Uterus (tissue), 4 donors: ENCODE data around the gene RPL10. TPM values are rescaled to one million over a fixed set of nuclear protein-coding genes. Genes with fewer than 3 reads are reported as not detected.
A peak's percentile ranks its signal among the peaks of the same experiment; 100 is the strongest.

Experiments
- DNase-seq, 2 donors: peaks; one replicate each; pipeline ENCODE4 v3.0.0-alpha.2; 2019 to 2020
- H3K27ac ChIP-seq, 2 donors: fragments of 200-600 bp; sonication (generic); 1 replicate in 1 of 2; 2 replicates in 1 of 2; pipeline ENCODE4 v1.5.1; 2016 to 2018
- H3K27me3 ChIP-seq, 2 donors: fragments of 200-600 bp; sonication (generic); one replicate each; pipeline ENCODE4 v1.5.1; 2018 to 2019; ENCODE audit warnings: control low read depth in 1 of 2
- H3K36me3 ChIP-seq, 2 donors: fragments of 200-600 bp; sonication (generic); one replicate each; pipeline ENCODE4 v1.5.1; 2019; ENCODE audit warnings: control low read depth in 1 of 2
- H3K4me1 ChIP-seq, 2 donors: fragments of 200-600 bp; sonication (generic); one replicate each; pipeline ENCODE4 v1.5.1; 2018 to 2019; ENCODE audit warnings: control low read depth in 1 of 2
- H3K4me3 ChIP-seq, 2 donors: fragments of 200-600 bp; sonication (generic); 1 replicate in 1 of 2; 2 replicates in 1 of 2; pipeline ENCODE4 v1.5.1; 2018 to 2019; ENCODE audit warnings: mild to moderate bottlenecking in 1 of 2
- H3K9me3 ChIP-seq, 2 donors: fragments of 200-600 bp; sonication (generic); one replicate each; pipeline ENCODE4 v1.5.1; 2019; ENCODE audit warnings: control low read depth in 1 of 2
- POLR2A ChIP-seq, 2 donors: fragments of 450-650 bp; IDR thresholded peaks; one replicate each; pipeline ENCODE4 v1.6.1; 2016; ENCODE audit warnings: antibody characterized with exemption in 2 of 2, mild to moderate bottlenecking in 1 of 2, moderate library complexity in 1 of 2
- intact Hi-C: fragments of 100-400 bp; cut with DNase I; formaldehyde crosslinking; loops from one replicate; pipeline ENCODE4 v1.15.1; 2023; ENCODE audit warnings: low total_unique reads
- total RNA-seq, 4 donors: library from RNA; depleted of rRNA in 3 of 4; stranded (reverse); fragments of >200 nt in 3 of 4; gene quantifications; one replicate each; pipeline versions ENCODE4 v1.1.0 to v1.2.4, GENCODE V29; 2014 to 2023
- TF ChIP-seq, protein P1 (sequence below), 4 experiments: fragments of 200-600 bp in 2 of 4; fragments of 450-650 bp in 2 of 4; sonication (generic) in 2 of 4; IDR thresholded peaks; one replicate each; pipeline ENCODE4 v1.5.1; 2016 to 2019; ENCODE audit warnings: antibody characterized with exemption in 4 of 4, mild to moderate bottlenecking in 2 of 4, moderate library complexity in 1 of 4
- donor health status: DM: yes; HTN: yes; CAD: no.

RPL10 gene
- total RNA-seq, 4 donors from 2014 or later: 2,407 to 9,172 (median 4,014) TPM

DNA sequence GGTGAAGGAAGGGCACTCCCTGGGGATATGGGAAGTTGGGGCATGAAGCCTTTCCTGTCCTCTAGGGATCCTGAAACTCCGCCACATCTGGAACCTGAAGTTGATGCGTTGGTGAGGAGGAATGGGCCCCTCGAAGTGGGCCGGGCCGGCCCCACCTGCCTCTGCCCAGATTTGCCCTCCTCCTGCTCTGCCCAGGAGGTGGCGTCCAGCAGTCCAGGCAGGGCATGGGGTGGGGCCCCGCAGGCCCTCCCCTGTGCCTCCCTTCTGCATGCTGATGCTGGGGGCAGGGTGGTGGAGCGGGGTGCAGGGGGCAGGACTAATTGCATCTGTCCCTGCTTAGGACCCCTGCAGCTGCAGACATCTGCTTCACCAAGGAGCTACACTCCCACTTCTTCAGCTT is 15.0 kb downstream of the RPL10 start:
- H3K36me3 ChIP-seq: no peaks in the 10 kb centered on the region
- no peak for TF ChIP-seq POLR2A (IDR thresholded peaks at IDR 0.05)
- TF ChIP-seq, protein P1, sequence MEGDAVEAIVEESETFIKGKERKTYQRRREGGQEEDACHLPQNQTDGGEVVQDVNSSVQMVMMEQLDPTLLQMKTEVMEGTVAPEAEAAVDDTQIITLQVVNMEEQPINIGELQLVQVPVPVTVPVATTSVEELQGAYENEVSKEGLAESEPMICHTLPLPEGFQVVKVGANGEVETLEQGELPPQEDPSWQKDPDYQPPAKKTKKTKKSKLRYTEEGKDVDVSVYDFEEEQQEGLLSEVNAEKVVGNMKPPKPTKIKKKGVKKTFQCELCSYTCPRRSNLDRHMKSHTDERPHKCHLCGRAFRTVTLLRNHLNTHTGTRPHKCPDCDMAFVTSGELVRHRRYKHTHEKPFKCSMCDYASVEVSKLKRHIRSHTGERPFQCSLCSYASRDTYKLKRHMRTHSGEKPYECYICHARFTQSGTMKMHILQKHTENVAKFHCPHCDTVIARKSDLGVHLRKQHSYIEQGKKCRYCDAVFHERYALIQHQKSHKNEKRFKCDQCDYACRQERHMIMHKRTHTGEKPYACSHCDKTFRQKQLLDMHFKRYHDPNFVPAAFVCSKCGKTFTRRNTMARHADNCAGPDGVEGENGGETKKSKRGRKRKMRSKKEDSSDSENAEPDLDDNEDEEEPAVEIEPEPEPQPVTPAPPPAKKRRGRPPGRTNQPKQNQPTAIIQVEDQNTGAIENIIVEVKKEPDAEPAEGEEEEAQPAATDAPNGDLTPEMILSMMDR (IDR thresholded peaks at IDR 0.05): no peak
- peak overlapping the region in 1 of 2 donors; percentile 93 for H3K27ac ChIP-seq
- no peak for DNase-seq
- no peaks in the 10 kb centered on the region for H3K9me3 ChIP-seq
- intact Hi-C loops: no loop called here
- no peaks in the 10 kb centered on the region for H3K27me3 ChIP-seq
- H3K4me3 ChIP-seq: no peak overlapping the region
- H3K4me1 ChIP-seq: no peaks in the 10 kb centered on the region

DNA sequence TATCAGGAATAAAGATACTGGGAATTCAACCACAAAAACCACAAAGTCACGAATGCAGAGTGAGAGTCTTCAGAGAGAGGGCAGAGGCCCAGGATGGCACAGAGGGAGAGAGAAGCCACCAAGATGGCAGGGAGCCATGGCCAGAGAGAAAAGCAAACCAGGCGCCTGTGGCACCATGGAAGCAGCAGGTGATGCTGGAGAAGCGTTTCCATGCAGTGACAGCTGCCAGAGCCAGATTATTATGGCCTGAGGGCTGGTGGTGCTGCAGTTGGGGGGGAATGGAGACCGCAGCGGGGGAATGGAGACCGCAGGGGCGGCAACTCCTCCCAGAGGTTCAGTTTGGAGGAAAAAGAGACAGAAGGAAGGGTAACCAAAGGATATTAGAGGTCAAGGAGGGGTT is 19.0 kb downstream of the RPL10 start:
- no peak overlapping the region for H3K4me3 ChIP-seq
- intact Hi-C loops: no loop called here
- no peaks in the 10 kb centered on the region for H3K4me1 ChIP-seq
- H3K9me3 ChIP-seq: no peaks in the 10 kb centered on the region
- TF ChIP-seq, protein P1 (IDR thresholded peaks at IDR 0.05): no peak
- TF ChIP-seq POLR2A (IDR thresholded peaks at IDR 0.05): no peak
- no peak for DNase-seq
- H3K27ac ChIP-seq: no peak overlapping the region
- H3K36me3 ChIP-seq: no peaks in the 10 kb centered on the region
- no peaks in the 10 kb centered on the region for H3K27me3 ChIP-seq

DNA sequence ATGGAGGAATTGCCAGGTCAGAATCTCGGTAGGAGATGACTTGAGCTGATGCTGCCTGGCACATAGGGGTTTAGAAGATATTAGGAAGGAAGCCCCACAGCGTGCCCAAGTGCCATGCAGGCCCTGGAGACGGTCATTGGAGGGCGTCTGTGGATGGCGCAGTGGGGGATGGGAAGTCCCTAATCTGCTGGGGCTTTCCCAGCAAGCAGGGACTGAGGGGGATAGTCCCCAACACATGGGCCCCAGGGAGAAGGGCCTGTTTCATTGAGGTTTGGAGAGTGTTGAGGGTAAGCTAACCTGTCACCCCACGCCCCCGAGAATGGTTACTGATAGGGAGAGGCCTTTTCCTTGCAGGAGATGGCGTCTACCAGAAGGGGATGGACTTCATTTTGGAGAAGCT is 21.0 kb downstream of the RPL10 start:
- no peaks in the 10 kb centered on the region for H3K36me3 ChIP-seq
- no peak overlapping the region for H3K27ac ChIP-seq
- no peak overlapping the region for H3K4me3 ChIP-seq
- no peaks in the 10 kb centered on the region for H3K27me3 ChIP-seq
- DNase-seq: no peak
- no peaks in the 10 kb centered on the region for H3K4me1 ChIP-seq
- no peaks in the 10 kb centered on the region for H3K9me3 ChIP-seq
- TF ChIP-seq POLR2A (IDR thresholded peaks at IDR 0.05): no peak
- TF ChIP-seq, protein P1 (IDR thresholded peaks at IDR 0.05): no peak
- intact Hi-C loops: no loop called here

DNA sequence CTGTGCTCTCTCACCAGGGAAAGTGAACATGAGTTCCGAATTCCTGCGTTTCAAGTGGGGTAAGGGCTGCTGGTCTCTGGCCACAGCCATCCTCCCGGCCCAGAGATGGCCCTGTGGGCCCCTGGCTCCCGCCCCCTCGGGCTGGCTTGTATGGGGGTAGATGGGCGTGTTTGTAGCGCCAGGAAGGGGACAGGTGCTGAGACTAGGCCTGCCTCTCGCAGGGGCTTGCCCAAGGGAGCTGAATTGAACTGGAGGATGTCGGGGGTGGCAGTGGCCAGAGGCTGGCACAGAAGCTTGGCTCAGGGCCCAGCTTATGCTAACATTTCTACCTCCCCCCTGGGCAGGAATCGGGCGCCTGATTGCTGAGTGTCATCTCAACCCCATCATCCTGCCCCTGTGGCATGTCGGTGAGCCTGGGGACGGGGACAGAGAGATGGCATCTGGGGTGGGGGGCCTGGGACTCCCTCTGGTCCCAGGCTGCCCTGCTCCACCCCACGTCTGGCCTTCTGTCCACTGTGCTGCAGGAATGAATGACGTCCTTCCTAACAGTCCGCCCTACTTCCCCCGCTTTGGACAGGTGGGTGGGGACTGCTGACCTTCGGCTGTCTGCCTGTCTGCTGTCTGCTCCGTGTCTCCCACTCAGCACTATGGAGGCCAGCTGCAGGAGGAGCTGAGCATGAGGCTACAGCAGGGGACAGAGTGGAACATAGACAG is 21.7 kb downstream of the RPL10 start:
- Histone ChIP-seq H3K9me3 (no peaks in the 10 kb centered on the region), H3K4me3 (no peak overlapping the region), H3K27ac (no peak overlapping the region), H3K4me1 (no peaks in the 10 kb centered on the region), H3K27me3 (no peaks in the 10 kb centered on the region), H3K36me3 (no peaks in the 10 kb centered on the region)
- no peak for DNase-seq
- intact Hi-C loops: no loop called here
- TF ChIP-seq, protein P1 (IDR thresholded peaks at IDR 0.05): no peak
- no peak for TF ChIP-seq POLR2A (IDR thresholded peaks at IDR 0.05)

DNA sequence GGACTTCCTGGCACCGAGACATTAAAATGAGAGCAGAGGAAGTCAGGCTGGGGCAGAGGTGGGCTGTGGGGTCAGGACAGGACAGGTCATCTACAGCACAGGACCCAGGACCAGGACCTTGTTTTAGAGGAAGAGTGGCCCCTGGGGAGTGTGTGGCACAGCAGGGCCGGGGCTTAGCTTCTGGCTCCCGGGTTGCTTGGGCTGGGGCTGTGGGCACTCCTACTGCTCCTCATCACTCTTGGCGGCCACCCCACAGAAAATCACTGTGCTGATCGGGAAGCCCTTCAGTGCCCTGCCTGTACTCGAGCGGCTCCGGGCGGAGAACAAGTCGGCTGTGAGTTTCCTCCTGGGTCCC is 22.2 kb downstream of the RPL10 start:
- TF ChIP-seq POLR2A (IDR thresholded peaks at IDR 0.05): no peak
- TF ChIP-seq, protein P1 (IDR thresholded peaks at IDR 0.05): no peak
- Histone ChIP-seq H3K4me3 (no peak overlapping the region), H3K27ac (no peak overlapping the region), H3K27me3 (no peaks in the 10 kb centered on the region), H3K4me1 (no peaks in the 10 kb centered on the region), H3K9me3 (no peaks in the 10 kb centered on the region), H3K36me3 (no peaks in the 10 kb centered on the region)
- intact Hi-C loops: no loop called here
- DNase-seq: no peak
